SK-N-DZ (cell line): ENCODE results near the gene USH1G.

Source experiments
- DNase-seq: peaks from one replicate; pipeline ENCODE4 v3.0.0-alpha.2; 2015; ENCODE audit warnings: low spot score

Gene USH1G

GRCh38 chr17:74903671-74904070, 19.4 kb downstream of the USH1G start:
- DNase-seq, result no peak

GRCh38 chr17:74903034-74903433, 20.0 kb downstream of the USH1G start:
- DNase-seq, result no peak

- DNase-seq, result no peak
These were observed 21.5 kb downstream of the USH1G start for GRCh38 chr17:74901353-74902135.

- DNase-seq, result no peak
These were observed 22.8 kb downstream of the USH1G start for GRCh38 chr17:74900208-74900607.

- no peak for DNase-seq
These were observed 24.6 kb downstream of the USH1G start for GRCh38 chr17:74898376-74898946.

- no peak for DNase-seq
These were observed 29.0 kb downstream of the USH1G start for GRCh38 chr17:74893936-74894671.

- DNase-seq, result no peak
These were observed 29.8 kb downstream of the USH1G start, which contains the start of gene FADS6 for GRCh38 chr17:74892974-74893911. TSS of gene FADS6 (minus strand) at chr17:74893633. CDS start at chr17:74893595, 38 bp downstream.

GRCh38 chr17:74892013-74892841, 30.8 kb downstream of the USH1G start:
- DNase-seq, result no peak

GRCh38 chr17:74890554-74890953, 32.5 kb downstream of the USH1G start:
- DNase-seq, result no peak

GRCh38 chr17:74888469-74888868, 34.6 kb downstream of the USH1G start:
- DNase-seq, result no peak

- no peak for DNase-seq
These were observed 39.8 kb downstream of the USH1G start for GRCh38 chr17:74883241-74883745.

GRCh38 chr17:74882517-74883240, 40.4 kb downstream of the USH1G start:
- DNase-seq, result no peak

- no peak for DNase-seq
These were observed 42.0 kb downstream of the USH1G start for GRCh38 chr17:74881073-74881472.

GRCh38 chr17:74879308-74879707, 43.7 kb downstream of the USH1G start:
- DNase-seq, result no peak

GRCh38 chr17:74878658-74879057, 44.4 kb downstream of the USH1G start:
- DNase-seq, result no peak

GRCh38 chr17:74877592-74878548, 45.2 kb downstream of the USH1G start:
- DNase-seq, result no peak

GRCh38 chr17:74875977-74876593, 47.0 kb downstream of the USH1G start:
- no peak for DNase-seq
